Ureter (tissue), 1 donor: Measurements from ENCODE around the gene TIMM44. TPM values are rescaled to one million over a fixed set of nuclear protein-coding genes. Genes with fewer than 3 reads are reported as not detected.
"Not testable (repeated sequence)": the region's sequence is repeated elsewhere in the genome, so short reads cannot be mapped to it uniquely, and the experiment has no call there.

ENCODE experiments used
- DNase-seq: peaks from one replicate; pipeline ENCODE4 v3.0.0-alpha.2; 2020; ENCODE audit warnings: low spot score
- total RNA-seq: library from RNA; stranded (reverse); gene quantifications from one replicate; pipeline ENCODE4 v1.2.4, GENCODE V29; 2023
- donor health status: DM: yes; HTN: yes; CAD: no.

The TIMM44 gene
- total RNA-seq, 1 donor from 2014 or later, result 78.3 TPM

DNA sequence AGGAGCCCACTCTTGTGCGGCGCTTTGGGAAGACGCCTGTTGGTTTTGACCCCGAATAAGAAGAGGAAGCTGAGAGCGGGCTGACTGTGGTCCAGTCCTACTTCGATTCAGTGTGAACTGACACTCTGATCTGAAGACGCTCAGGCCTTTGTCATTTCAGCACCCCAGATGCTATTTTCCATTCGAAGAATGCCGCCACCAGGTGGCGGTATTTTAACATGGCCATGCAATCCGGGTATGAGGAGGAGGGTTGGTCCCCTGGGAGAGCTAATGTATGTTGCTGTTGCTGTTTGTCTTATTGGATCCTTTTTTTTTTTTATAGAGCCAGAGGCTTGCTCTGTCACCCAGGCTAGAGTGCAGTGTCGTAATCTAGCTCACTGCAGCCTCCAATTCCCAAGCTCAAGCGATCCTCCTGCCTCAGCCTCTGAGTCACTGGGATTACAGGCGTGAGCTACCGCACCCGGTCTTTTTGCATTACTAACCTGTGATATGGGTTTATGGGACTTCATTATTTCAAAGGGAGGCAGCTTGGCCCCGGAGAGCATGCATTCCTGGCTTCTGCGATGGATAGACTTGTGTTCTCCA, 803 bp upstream of the TIMM44 start:
- DNase-seq, result peak; percentile 88

DNA sequence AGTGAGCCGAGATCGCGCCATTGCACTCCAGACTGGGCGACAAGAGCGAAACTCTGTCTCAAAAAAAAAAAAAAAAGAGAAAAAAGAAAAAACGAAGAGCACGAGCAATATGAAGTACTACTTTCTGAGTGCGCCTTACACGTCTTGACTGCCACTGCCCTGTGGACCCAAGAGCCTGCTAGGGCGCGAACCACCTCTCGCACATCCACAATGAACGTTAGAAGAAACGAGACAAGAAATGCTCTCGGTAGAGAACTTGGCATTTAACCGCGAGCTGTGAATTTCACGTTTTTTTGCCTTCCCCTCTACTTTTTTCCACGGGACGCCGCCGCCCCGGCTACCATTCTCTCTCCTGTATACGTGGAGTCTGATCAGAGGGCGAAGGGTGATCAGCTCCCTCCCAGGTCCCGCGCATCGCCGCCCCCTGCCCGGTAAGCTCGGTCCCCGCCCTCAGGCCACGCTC, 454 bp downstream of the TIMM44 start:
- no peak for DNase-seq

DNA sequence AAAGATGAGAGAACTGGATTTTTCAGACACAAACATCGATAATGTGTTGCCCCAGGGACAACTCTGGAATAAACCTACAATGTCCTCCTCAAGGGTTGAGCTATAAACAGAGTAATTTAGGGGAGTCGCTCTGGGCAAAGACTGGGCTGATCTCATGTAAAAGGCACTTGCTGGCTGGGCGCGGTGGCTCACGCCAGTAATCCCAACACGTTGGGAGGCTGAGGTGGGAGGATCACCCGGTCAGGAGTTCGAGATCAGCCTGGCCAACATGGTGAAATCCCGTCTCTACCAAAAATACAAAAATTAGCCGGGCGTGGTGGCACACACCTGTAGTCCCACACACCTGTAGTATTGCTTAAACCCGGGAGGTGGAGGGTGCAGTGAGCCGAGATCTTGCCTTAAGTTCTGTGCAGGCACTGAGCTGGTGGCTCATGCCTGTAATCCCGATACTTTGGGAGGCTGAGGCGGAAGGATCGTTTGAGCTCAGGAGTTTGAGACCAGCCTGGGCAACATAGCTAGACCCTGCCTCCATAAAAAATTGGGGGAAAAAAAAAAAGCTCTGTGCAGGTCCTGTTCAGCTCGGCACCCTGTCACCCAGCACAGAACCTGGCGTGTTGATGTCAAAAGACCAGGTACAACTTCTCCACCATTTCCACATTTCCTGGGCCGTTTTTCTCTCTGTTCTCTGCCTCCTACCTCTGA, 1.4 kb downstream of the TIMM44 start:
- DNase-seq, result no peak

DNA sequence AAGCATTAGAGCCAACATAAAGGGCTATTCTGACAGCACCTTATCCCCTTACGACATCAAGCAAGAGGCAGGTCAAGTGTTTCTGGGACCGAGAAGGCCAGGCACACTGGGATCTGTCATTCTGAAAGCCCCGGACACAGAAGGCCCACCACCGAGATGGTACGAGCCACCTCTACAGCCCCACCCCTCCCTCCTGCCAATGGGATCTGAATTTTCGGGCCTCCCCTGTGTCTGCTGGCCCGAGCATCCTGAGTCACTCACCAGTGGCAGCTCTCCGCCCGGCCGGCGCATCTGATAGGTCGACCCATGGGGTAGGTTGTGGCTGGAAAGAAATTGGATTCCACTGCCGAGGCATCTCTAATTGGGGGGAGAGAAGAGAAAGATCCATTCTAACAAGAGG, 2.6 kb downstream of the TIMM44 start:
- no peak for DNase-seq

DNA sequence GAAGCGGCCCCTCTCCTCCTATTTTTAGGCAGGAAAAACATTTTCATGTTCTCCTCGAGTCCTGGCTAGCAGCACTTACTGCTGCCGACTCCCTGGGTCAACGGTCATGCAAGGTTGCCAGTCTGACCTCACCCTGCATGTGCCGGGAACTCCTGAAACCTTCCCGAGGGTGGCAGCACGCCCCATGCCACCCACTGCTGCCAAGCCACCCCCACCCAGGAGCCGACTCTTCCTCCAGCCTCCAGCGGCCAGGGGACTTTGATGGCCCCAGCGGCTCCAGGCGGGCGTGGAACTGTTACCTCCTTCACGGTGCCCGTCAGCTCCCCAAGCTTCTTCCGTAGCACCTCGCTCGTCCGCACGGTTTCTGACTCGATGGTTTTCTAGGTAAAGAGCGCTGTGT, 8.7 kb downstream of the TIMM44 start:
- no peak for DNase-seq

DNA sequence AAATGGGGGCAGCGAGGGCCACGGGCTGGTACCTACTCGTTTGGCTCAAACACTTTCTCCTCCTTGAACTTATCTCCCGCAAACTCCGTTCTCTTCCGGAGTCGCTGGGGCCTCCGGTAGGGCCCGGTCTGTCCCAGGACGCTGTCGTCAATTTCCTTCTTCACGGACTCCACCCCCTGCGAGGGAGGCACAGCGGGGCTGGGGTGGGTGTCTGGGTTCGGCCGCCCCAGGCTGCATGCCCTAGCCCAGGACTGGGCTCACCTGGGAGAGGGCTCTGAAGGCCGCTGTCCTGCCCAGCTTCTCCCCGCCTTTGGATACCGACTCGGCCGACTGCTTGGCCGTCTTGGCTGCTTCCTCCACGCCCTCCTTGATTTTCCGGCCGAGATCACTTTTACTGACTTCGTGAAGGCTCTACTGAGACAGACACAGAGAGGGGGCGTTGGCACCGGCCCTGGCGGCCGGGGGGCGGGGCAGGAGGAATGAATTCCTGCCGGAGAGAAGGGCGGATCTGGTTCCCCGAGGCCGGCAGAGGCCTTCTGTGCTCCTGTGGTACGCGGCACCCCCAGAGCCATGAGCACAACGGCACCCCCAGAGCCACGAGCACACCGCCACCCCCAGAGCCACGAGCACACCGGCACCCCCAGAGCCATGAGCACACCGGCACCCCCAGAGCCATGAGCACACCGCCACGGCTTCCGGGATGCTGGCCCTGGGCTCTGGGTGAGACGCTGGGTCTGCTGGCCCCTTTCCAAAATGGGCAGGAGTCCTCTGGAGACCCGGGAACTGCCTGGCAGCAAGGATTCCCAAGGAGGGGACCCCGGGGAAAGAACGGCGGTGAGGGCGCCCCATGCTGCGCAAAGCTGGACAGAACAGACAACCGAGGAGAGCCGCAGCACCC, 9.4 kb downstream of the TIMM44 start:
- no peak for DNase-seq

DNA sequence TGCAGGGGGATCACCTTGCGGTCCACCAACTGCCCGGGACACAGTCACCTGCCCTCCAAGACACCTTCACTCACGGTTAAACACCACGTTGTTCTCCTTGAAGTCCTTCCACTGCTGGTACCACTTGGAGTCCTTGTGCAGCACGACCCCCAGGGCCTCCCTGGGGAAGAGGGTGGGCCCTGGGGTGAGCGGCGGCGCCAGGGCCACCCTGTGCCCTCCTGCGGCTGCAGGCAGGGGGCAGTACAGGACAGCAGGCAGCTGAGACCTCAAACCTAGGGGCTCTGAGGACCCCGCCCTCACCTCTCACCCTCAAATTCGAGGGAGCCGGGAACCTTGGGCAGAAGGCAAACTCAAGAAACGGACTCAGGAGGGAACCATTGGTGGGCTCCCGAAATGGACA, 10.1 kb downstream of the TIMM44 start:
- no peak for DNase-seq

DNA sequence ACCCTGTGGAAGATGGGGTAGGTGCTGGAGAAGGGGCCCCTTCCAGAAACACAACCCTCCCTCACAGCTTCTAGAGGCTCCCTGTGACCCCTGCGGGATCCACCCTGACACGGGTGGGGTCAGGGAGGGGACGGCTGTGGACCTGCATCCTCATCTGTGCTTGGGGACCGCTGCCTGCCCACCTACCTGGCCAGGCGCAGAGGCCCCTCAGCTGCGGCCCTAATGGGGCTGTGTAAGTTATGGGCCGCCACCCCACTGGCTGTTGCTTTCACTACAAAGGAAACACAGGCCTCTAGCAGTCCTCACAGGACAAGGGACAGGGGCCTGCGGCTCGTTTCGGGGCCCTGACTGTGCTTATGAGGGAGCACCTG, 10.6 kb downstream of the TIMM44 start:
- no peak for DNase-seq

DNA sequence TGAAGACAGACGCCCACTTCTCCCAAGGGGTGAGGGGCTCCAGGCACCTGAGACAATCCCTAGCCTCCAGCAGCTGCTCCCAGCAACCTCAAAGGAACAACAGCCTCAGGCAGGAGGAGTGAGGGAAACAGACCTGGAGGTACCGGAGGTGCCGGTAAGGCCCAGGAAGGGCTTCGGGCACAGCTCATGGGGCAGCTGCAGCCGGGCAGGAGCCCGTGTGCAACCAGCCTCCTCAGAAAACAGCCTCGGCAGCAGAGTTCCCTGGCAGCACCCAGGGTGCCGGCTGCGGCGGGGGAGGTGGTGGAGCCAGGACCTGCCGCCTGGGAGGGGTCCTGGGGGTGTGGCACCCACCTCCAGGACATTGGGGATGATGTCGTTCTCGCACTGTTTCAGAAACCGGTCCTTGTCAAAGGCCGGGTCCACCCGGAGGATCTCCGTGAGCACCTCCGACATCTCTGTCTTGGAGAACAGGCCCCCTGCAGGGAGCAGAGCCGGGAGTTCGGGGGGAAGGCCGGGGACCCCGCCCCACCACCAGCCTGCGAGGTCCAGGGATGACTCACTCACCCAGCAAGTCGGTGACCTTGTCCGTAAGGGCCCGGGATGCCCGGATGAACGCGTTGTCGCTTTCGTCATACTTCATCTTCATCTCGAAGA, 11.1 kb downstream of the TIMM44 start:
- DNase-seq, result no peak

DNA sequence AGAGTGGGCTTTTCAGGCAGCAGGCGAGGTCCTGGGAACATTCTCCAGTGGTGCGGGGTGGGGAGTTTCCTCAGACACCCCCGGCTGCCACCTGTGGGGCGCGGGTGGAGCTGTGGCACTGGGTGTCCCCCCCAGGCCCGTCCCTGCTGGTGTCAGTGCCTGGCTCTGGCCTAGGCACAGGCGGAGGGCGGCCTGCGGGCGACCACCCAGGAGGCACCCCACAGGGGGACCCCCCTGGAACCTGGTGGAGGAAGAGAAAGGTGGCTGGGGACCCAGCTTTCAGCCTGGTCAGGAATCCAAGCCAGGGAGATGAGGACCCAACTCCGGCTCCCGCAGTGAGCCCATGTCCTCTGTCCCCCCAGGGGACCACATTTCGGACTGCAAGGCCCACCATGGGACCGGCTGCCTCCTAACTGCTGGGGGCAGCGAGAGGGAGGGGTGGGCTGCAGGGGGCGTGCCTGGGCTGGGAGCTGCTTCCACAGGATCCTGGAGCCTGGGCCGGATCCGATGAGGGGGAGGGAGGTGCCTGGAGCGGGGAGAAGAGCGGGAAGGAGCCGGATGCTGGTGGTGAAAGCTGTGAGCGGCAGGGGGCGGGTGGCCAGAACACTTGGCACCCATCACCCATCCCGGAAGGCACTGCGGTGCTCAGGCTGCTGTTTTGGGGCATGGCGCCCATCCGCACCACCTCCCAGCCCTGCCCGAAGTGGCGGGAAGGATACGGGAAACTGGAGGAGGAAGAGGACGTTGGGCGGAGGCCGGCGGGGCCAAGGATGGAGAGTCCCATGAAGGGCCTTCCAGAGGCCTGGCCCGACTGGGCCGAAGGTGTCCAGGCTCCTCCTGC, 12.0 kb downstream of the TIMM44 start:
- DNase-seq, result no peak

DNA sequence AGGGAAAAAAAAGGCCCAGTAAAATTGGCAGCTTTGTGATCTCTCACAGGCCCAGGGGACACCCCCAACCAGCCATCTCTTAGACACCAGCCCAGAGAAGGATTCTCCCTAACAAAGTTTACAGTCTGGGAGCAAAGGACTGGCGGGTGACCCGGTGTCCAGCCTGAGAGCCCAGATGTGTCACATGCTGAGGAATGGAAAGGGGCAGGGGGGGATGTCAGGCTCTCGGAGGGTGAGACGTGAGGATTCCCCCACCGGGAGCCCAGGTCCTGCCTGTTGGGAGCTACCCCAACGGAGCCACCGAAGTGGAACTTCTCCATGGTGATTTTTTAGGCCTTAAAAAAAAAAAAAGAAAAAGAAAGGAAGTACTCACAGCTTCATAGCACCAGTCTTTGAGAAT, 12.7 kb downstream of the TIMM44 start:
- no peak for DNase-seq

DNA sequence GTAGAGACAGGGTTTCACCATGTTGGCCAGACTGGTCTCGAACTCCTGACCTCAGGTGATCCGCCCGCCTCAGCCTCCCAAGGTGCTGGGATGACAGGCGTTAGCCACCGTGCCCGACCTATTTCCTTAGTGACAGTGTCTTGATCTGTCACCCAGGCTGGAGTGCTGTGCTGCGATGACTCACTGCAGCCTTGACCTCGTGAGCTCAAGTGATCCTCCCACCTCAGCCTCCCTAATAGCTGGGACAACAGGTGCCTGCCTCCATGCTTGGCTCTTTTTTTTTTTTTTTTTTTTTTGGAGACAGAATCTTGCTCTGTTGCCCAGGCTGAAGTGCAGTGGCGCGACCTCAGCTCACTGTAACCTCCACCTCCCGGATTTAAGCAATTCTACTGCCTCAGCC, 13.4 kb downstream of the TIMM44 start:
- DNase-seq, result not testable (repeated sequence)

DNA sequence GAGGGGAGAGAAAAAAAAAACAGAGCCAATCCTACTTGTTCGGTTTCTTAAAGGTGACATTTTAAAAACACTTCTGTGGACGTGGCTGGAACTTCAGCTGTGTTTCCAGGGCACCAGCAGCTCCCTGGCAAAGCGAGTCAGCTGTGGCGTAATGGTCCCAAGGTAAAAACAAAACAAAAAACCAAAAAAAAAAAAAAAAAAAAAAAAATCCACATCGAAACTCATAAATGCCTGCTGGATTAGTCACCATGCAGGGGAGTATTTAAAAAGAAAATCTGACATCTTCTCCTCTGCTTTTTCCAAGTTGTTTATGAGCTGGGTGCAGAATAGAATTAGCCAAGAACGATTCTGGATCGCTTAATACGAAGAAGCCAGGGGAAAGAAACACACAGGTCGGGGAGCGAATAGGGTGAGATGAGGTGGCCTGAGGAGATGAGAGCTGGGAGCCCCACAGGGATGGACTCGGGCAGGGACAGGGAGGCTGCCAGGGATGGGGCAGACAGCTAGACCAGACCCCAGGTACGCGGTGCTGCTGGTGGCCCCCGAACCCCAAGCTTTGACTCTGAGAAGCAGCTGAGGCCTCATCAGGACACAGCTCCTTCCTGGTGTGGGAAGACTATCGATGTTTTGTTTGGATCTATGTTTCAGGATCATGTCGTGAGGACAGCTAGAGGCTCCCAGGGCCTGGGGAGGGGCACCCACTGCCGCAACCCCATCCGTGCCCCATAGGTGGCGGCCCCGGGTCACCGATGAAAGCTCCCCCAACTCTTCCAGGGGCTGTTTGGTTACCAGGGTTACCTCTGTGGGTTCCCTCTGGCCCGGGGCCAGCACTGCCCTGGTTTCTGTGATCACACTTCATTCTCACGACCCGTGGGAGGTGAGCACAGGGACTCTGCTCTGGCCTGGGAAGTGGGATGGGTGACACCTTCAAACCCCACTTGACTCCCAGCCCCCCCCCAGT, 14.4 kb downstream of the TIMM44 start:
- peak; percentile 58 for DNase-seq

DNA sequence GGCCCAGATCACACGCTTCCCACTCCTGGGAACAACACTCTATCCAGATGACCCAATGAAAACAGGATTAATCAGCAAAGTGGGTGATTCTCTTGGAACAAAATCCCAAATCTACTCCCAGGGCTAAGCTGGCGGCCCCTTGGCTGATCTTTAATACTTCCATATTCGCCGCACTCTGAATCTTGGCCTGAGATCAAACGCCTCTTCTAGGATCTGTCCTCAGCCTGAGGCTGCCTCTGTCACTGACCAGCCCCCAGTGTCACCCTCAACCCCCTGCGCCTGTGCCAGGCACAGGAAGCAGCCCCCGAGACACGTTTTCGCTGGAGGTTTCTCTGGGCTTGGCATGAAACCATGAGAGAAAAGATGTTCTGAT, 15.1 kb downstream of the TIMM44 start:
- DNase-seq, result peak; percentile 52

DNA sequence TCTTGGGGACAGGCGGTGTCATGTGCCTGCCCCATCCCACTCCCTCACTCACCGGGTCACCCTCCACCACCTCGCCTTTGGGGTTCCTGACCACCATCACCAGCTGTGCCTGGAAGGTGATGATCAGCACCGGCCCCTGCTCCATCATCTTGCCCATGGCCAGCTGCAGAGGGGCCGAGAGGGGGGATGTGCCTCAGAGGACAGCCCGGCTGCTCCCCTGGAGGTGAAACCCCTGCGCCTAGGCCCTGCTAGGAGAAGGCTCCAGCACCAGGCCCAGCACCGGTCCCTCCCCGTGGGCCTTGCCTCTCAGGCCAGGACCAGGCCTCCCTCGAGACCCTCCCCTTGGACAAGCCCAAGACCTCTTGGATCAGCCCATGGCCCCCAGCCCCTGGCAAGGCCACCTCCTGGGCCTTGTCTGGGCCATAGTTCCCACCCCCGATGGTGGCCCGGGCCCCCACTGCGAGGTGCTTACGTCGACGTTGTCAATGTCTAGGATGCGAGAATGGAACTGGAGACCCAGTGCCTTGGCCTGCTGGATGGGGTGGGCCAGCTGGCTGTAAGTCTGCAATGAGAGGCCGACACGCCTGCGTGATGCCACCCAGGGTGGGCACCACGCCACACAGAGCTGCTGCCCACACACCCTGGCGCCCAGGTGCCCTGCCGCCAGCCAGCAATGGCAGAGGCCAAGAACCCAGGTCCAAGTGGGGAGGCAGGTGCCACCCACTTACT, 15.7 kb downstream of the TIMM44 start:
- DNase-seq, result peak; percentile 46

DNA sequence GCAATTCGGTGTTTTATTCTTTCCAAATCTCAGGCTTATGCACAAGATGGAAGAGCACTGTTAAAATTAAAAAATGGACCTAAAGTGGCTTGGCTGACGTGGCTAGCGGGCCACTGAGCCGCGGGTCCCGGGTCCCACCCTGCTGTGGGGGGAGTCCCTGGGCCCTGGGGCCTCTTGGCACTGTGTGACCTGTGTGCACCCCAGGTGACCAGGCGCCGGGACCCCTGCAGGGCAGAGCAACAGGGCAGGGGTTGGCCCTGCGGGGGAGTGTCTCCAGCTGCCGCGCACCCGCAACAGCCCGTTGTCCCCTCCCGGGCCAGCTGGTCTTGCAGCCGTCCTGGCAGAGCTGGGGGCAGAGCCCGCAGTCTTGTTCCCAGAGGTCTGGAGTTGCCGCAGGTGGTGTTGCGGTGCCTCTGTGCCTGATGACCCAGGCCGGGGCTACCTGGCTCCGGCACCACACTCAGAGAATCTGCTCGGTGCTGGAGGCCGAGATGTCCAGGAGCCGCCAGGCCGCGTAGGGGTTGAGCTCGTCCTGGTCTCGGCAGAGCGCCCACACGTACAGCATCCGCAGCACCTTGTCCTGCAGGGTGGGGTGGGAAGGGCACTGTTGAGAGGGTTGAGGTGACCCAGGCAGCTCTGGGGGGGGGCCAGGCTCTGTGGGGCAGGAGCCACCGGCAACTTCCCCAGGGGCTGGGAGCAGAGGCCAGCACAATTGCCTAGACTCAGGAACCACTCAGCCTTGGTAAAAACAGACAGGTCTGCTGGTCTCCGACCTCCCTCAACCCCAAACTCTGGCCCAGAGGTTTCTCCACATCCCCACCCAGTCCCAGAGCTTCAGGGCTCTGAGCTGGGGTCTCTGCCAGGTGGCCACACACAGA, 16.5 kb downstream of the TIMM44 start:
- peak; percentile 46 for DNase-seq

DNA sequence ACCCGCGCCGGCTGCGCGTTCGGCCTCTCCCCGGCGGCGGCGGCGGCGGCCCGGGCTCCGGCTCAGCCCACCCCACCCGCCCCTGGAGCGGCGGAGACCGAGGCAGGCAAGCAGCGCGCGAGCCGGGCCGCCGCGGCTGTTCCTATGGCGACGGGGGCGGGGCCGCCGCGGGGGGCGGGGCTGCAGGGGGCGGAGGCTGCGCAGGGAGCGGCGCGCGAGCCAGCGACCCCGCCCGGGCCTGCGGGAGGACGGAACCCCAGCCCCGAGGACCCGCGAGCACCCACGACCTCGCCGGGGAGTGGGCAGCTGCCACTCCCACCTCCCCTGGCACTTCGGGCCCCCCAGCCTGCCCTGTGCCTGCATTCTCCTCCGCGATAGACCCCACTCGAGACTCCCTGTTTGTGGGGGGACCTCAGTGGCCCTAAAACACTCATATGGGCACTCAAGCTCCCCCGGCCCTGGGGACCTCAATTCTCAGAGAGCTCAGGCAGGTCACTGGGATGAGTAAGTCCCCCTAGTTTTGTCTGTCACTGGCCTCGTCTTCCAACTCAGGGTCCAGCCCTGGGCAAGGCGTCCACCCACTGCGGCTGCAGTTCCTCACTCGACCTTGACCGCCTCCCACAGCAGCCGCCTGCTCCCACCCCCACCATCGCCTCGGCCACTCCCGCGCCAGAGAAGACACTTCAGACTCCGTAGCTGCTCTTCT, 17.3 kb downstream of the TIMM44 start, which contains the start of gene CTXN1:
Gene CTXN1, minus strand, starts transcription at position 115 of the 706 bp plus-strand sequence. CDS start 597 bp downstream, outside the sequence.
- DNase-seq, result no peak
